WTC11 (cell line): ENCODE results near the gene CD84. TPM values are rescaled to one million over a fixed set of nuclear protein-coding genes. Genes with fewer than 3 reads are reported as not detected.

ENCODE experiments used
- ATAC-seq: fragments of 200-7000 bp; cut with Tn5 transposase; 2 replicates; pipeline ENCODE4 v1.10.0; 2021; ENCODE audit warnings: mild to moderate bottlenecking, moderate library complexity
- CTCF ChIA-PET: fragments of 300-600 bp; sonication (Branson Sonifier 250); formaldehyde crosslinking; loops from one replicate; lab custom pipeline; 2021; ENCODE audit warnings: antibody characterized with exemption; lab: Charles Lee
- POLR2A ChIA-PET: fragments of 350-600 bp; sonication (Branson Sonifier 250); formaldehyde crosslinking; loops from one replicate; lab custom pipeline; 2021; ENCODE audit warnings: antibody characterized with exemption; lab: Charles Lee
- DNase-seq: peaks from one replicate; pipeline ENCODE4 v3.0.0; 2021; ENCODE audit warnings: low spot score
- H3K27ac Mint-ChIP-seq: 2 replicates; pipeline ENCODE4 v1.8.0; 2021; ENCODE audit warnings: mixed read lengths
- H3K27me3 Mint-ChIP-seq: 2 replicates; pipeline ENCODE4 v1.8.0; 2021; ENCODE audit warnings: low read depth, mild to moderate bottlenecking, moderate library complexity, mixed read lengths
- H3K36me3 Mint-ChIP-seq: 2 replicates; pipeline ENCODE4 v1.8.0; 2021; ENCODE audit warnings: mixed read lengths
- H3K4me1 Mint-ChIP-seq: 2 replicates; pipeline ENCODE4 v1.8.0; 2022; ENCODE audit warnings: mixed read lengths
- H3K4me3 Mint-ChIP-seq: 2 replicates; pipeline ENCODE4 v1.8.0; 2021; ENCODE audit warnings: mild to moderate bottlenecking, moderate library complexity, mixed read lengths
- H3K9me3 Mint-ChIP-seq: 2 replicates; pipeline ENCODE4 v1.8.0; 2021; ENCODE audit warnings: mixed read lengths
- ETV6 ChIP-seq: sonication (generic); formaldehyde crosslinking; IDR thresholded peaks from 2 replicates; pipeline ENCODE4 v1.8.1; 2022; ENCODE audit warnings: mild to moderate bottlenecking, missing genetic modification reagents
- GABPB1 ChIP-seq: sonication (generic); formaldehyde crosslinking; IDR thresholded peaks from 2 replicates; pipeline ENCODE4 v1.8.1; 2023; ENCODE audit warnings: mild to moderate bottlenecking, missing genetic modification reagents
- IRF2 ChIP-seq: sonication (generic); formaldehyde crosslinking; IDR thresholded peaks from 2 replicates; pipeline ENCODE4 v1.8.0; 2022; ENCODE audit warnings: low read depth, missing genetic modification reagents, borderline replicate concordance
- NFYB ChIP-seq: sonication (generic); formaldehyde crosslinking; conservative IDR thresholded peaks from 2 replicates; pipeline ENCODE4 v1.8.0; 2022; ENCODE audit warnings: low read depth, missing genetic modification reagents
- RELA ChIP-seq: sonication (generic); formaldehyde crosslinking; IDR thresholded peaks from 2 replicates; pipeline ENCODE4 v1.8.1; 2022; ENCODE audit warnings: missing genetic modification reagents, mild to moderate bottlenecking, borderline replicate concordance
- SOX15 ChIP-seq: fragments of 250-450 bp; sonication (Bioruptor Pico); IDR thresholded peaks from 2 replicates; pipeline ENCODE4 v1.9.0; 2021; ENCODE audit warnings: mild to moderate bottlenecking
- ZNF138 ChIP-seq: sonication (generic); formaldehyde crosslinking; conservative IDR thresholded peaks from 2 replicates; pipeline ENCODE4 v1.8.1; 2022; ENCODE audit warnings: mild to moderate bottlenecking, moderate library complexity, missing genetic modification reagents
- ZNF671 ChIP-seq: fragments of 250-450 bp; sonication (Bioruptor Pico); IDR thresholded peaks from 2 replicates; pipeline ENCODE4 v1.8.0; 2021; ENCODE audit warnings: mild to moderate bottlenecking
- total RNA-seq: library from RNA; stranded (reverse); gene quantifications from 3 replicates; pipeline ENCODE4 v1.2.3, GENCODE V29; 2021
- TF ChIP-seq, protein P1 (sequence below): fragments of 250-450 bp; sonication (Bioruptor Pico); IDR thresholded peaks from 2 replicates; pipeline ENCODE4 v2.1.2; 2022; ENCODE audit warnings: mild to moderate bottlenecking, moderate library complexity
- TF ChIP-seq, protein P2 (sequence below): fragments of 250-450 bp; sonication (Bioruptor Pico); IDR thresholded peaks from 2 replicates; pipeline ENCODE4 v1.8.0; 2021; ENCODE audit warnings: mild to moderate bottlenecking
- TF ChIP-seq, protein P3 (sequence below): sonication (generic); formaldehyde crosslinking; conservative IDR thresholded peaks from 2 replicates; pipeline ENCODE4 v1.8.1; 2023; ENCODE audit warnings: mild to moderate bottlenecking, low read depth, missing genetic modification reagents, moderate library complexity
- TF ChIP-seq, protein P4 (sequence below): sonication (generic); formaldehyde crosslinking; IDR thresholded peaks from 2 replicates; pipeline ENCODE4 v1.8.1; 2023; ENCODE audit warnings: mild to moderate bottlenecking, missing genetic modification reagents, borderline replicate concordance
- TF ChIP-seq, protein P5 (sequence below): sonication (generic); formaldehyde crosslinking; IDR thresholded peaks from 2 replicates; pipeline ENCODE4 v1.8.0; 2022; ENCODE audit warnings: mild to moderate bottlenecking, missing genetic modification reagents
- TF ChIP-seq, protein P6 (sequence below): sonication (generic); formaldehyde crosslinking; IDR thresholded peaks from 2 replicates; pipeline ENCODE4 v1.8.1; 2023; ENCODE audit warnings: mild to moderate bottlenecking, missing genetic modification reagents, moderate library complexity
- TF ChIP-seq, protein P7 (sequence below): sonication (generic); formaldehyde crosslinking; conservative IDR thresholded peaks from 2 replicates; pipeline ENCODE4 v1.8.1; 2022; ENCODE audit warnings: mild to moderate bottlenecking, missing genetic modification reagents
- TF ChIP-seq, protein P8 (sequence below): sonication (generic); formaldehyde crosslinking; IDR thresholded peaks from 2 replicates; pipeline ENCODE4 v1.8.0; 2023; ENCODE audit warnings: mild to moderate bottlenecking, missing genetic modification reagents
- TF ChIP-seq, protein P9 (sequence below): sonication (generic); formaldehyde crosslinking; IDR thresholded peaks from 2 replicates; pipeline ENCODE4 v1.8.1; 2023; ENCODE audit warnings: mild to moderate bottlenecking, moderate library complexity, missing genetic modification reagents

The CD84 gene
- total RNA-seq, 1 experiment from 2014 or later = 0.17 TPM

DNA sequence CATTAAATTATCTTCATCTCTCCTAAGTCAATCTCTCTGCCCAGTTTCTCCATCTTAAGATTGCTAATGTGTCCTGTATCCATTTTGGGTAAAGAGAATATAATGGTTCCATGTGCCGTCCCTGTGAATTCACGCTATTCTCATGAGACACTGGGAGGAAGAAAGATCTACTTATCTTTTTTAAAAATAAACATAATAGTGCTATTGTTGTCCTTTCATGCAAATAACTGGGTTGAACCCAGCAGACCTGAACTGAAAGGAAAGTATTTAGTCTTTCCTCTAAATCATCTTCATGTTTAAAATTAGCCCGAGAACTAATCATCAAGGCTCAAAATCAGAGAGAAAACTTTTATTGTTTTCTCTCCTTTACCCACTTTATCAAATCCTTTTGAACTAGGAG is 45.2 kb upstream of the CD84 start:
- H3K9me3 Mint-ChIP-seq = peaks cover 8% of the 10 kb centered on the region
- no peak for TF ChIP-seq IRF2 (CRISPR knock-in tag)
- no peak for TF ChIP-seq SOX15 (CRISPR knock-in tag)
- TF ChIP-seq ZNF671 (CRISPR knock-in tag) = no peak
- TF ChIP-seq, protein P1, sequence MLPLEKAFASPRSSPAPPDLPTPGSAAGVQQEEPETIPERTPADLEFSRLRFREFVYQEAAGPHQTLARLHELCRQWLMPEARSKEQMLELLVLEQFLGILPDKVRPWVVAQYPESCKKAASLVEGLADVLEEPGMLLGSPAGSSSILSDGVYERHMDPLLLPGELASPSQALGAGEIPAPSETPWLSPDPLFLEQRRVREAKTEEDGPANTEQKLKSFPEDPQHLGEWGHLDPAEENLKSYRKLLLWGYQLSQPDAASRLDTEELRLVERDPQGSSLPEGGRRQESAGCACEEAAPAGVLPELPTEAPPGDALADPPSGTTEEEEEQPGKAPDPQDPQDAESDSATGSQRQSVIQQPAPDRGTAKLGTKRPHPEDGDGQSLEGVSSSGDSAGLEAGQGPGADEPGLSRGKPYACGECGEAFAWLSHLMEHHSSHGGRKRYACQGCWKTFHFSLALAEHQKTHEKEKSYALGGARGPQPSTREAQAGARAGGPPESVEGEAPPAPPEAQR = no peak
- TF ChIP-seq ZNF138 (CRISPR knock-in tag) = no peak
- TF ChIP-seq, protein P2, sequence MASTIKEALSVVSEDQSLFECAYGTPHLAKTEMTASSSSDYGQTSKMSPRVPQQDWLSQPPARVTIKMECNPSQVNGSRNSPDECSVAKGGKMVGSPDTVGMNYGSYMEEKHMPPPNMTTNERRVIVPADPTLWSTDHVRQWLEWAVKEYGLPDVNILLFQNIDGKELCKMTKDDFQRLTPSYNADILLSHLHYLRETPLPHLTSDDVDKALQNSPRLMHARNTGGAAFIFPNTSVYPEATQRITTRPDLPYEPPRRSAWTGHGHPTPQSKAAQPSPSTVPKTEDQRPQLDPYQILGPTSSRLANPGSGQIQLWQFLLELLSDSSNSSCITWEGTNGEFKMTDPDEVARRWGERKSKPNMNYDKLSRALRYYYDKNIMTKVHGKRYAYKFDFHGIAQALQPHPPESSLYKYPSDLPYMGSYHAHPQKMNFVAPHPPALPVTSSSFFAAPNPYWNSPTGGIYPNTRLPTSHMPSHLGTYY = no peak
- H3K4me3 Mint-ChIP-seq = no peak overlapping the region
- no peaks in the 10 kb centered on the region; the same call in 1 of the 2 replicates for H3K27me3 Mint-ChIP-seq
- CTCF ChIA-PET = no interaction called here
- no peak overlapping the region for H3K27ac Mint-ChIP-seq
- POLR2A ChIA-PET = no interaction called here
- H3K4me1 Mint-ChIP-seq = peaks cover 6% of the 10 kb centered on the region
- ATAC-seq (no peak), DNase-seq (no peak)
- H3K36me3 Mint-ChIP-seq = no peaks in the 10 kb centered on the region

DNA sequence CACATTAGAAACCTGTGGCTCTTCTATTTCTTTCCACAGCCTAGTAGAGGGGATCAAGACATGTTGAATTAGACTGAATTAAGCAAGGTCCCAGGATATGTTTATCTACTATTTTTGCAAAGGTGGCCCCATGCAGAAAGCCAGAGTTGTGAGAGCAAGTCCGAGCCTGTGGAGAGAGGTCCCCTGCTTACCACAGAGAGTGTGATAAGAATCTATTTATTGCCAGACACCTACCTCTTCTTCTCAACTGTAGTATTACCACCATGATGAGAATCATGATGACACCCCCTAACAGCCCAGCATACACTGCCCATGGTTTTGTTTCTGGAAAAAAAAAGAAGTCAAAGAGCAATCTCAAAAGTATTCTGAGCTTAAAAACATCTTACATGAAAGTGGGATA is 44.6 kb upstream of the CD84 start:
- ChIA-PET POLR2A (no interaction called here), CTCF (no interaction called here)
- TF ChIP-seq, protein P3, sequence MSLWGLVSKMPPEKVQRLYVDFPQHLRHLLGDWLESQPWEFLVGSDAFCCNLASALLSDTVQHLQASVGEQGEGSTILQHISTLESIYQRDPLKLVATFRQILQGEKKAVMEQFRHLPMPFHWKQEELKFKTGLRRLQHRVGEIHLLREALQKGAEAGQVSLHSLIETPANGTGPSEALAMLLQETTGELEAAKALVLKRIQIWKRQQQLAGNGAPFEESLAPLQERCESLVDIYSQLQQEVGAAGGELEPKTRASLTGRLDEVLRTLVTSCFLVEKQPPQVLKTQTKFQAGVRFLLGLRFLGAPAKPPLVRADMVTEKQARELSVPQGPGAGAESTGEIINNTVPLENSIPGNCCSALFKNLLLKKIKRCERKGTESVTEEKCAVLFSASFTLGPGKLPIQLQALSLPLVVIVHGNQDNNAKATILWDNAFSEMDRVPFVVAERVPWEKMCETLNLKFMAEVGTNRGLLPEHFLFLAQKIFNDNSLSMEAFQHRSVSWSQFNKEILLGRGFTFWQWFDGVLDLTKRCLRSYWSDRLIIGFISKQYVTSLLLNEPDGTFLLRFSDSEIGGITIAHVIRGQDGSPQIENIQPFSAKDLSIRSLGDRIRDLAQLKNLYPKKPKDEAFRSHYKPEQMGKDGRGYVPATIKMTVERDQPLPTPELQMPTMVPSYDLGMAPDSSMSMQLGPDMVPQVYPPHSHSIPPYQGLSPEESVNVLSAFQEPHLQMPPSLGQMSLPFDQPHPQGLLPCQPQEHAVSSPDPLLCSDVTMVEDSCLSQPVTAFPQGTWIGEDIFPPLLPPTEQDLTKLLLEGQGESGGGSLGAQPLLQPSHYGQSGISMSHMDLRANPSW (CRISPR knock-in tag) = no peak
- TF ChIP-seq GABPB1 (CRISPR knock-in tag) (no peak), ETV6 (CRISPR knock-in tag) (no peak), NFYB (CRISPR knock-in tag) (no peak), RELA (CRISPR knock-in tag) (no peak), IRF2 (CRISPR knock-in tag) (no peak)
- TF ChIP-seq, protein P4, sequence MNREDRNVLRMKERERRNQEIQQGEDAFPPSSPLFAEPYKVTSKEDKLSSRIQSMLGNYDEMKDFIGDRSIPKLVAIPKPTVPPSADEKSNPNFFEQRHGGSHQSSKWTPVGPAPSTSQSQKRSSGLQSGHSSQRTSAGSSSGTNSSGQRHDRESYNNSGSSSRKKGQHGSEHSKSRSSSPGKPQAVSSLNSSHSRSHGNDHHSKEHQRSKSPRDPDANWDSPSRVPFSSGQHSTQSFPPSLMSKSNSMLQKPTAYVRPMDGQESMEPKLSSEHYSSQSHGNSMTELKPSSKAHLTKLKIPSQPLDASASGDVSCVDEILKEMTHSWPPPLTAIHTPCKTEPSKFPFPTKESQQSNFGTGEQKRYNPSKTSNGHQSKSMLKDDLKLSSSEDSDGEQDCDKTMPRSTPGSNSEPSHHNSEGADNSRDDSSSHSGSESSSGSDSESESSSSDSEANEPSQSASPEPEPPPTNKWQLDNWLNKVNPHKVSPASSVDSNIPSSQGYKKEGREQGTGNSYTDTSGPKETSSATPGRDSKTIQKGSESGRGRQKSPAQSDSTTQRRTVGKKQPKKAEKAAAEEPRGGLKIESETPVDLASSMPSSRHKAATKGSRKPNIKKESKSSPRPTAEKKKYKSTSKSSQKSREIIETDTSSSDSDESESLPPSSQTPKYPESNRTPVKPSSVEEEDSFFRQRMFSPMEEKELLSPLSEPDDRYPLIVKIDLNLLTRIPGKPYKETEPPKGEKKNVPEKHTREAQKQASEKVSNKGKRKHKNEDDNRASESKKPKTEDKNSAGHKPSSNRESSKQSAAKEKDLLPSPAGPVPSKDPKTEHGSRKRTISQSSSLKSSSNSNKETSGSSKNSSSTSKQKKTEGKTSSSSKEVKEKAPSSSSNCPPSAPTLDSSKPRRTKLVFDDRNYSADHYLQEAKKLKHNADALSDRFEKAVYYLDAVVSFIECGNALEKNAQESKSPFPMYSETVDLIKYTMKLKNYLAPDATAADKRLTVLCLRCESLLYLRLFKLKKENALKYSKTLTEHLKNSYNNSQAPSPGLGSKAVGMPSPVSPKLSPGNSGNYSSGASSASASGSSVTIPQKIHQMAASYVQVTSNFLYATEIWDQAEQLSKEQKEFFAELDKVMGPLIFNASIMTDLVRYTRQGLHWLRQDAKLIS (CRISPR knock-in tag) = no peak
- TF ChIP-seq, protein P5, sequence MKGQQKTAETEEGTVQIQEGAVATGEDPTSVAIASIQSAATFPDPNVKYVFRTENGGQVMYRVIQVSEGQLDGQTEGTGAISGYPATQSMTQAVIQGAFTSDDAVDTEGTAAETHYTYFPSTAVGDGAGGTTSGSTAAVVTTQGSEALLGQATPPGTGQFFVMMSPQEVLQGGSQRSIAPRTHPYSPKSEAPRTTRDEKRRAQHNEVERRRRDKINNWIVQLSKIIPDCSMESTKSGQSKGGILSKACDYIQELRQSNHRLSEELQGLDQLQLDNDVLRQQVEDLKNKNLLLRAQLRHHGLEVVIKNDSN (CRISPR knock-in tag) = no peak
- TF ChIP-seq, protein P6, sequence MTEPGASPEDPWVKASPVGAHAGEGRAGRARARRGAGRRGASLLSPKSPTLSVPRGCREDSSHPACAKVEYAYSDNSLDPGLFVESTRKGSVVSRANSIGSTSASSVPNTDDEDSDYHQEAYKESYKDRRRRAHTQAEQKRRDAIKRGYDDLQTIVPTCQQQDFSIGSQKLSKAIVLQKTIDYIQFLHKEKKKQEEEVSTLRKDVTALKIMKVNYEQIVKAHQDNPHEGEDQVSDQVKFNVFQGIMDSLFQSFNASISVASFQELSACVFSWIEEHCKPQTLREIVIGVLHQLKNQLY (CRISPR knock-in tag) = no peak
- TF ChIP-seq, protein P7, sequence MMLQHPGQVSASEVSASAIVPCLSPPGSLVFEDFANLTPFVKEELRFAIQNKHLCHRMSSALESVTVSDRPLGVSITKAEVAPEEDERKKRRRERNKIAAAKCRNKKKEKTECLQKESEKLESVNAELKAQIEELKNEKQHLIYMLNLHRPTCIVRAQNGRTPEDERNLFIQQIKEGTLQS (CRISPR knock-in tag) = no peak
- TF ChIP-seq, protein P8, sequence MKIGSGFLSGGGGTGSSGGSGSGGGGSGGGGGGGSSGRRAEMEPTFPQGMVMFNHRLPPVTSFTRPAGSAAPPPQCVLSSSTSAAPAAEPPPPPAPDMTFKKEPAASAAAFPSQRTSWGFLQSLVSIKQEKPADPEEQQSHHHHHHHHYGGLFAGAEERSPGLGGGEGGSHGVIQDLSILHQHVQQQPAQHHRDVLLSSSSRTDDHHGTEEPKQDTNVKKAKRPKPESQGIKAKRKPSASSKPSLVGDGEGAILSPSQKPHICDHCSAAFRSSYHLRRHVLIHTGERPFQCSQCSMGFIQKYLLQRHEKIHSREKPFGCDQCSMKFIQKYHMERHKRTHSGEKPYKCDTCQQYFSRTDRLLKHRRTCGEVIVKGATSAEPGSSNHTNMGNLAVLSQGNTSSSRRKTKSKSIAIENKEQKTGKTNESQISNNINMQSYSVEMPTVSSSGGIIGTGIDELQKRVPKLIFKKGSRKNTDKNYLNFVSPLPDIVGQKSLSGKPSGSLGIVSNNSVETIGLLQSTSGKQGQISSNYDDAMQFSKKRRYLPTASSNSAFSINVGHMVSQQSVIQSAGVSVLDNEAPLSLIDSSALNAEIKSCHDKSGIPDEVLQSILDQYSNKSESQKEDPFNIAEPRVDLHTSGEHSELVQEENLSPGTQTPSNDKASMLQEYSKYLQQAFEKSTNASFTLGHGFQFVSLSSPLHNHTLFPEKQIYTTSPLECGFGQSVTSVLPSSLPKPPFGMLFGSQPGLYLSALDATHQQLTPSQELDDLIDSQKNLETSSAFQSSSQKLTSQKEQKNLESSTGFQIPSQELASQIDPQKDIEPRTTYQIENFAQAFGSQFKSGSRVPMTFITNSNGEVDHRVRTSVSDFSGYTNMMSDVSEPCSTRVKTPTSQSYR (CRISPR knock-in tag) = no peak
- TF ChIP-seq, protein P2 = no peak
- TF ChIP-seq, protein P9, sequence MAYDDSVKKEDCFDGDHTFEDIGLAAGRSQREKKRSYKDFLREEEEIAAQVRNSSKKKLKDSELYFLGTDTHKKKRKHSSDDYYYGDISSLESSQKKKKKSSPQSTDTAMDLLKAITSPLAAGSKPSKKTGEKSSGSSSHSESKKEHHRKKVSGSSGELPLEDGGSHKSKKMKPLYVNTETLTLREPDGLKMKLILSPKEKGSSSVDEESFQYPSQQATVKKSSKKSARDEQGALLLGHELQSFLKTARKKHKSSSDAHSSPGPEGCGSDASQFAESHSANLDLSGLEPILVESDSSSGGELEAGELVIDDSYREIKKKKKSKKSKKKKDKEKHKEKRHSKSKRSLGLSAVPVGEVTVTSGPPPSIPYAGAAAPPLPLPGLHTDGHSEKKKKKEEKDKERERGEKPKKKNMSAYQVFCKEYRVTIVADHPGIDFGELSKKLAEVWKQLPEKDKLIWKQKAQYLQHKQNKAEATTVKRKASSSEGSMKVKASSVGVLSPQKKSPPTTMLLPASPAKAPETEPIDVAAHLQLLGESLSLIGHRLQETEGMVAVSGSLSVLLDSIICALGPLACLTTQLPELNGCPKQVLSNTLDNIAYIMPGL (CRISPR knock-in tag) = no peak

More for the DNA sequence above, 44.6 kb upstream of the CD84 start:
- Mint-ChIP-seq H3K4me1 (peaks cover 10% of the 10 kb centered on the region), H3K27ac (no peak overlapping the region), H3K27me3 (no peaks in the 10 kb centered on the region; the same call in 1 of the 2 replicates), H3K9me3 (peaks cover 14% of the 10 kb centered on the region), H3K36me3 (peaks cover 6% of the 10 kb centered on the region), H3K4me3 (no peak overlapping the region)
- DNase-seq (no peak), ATAC-seq (no peak)
